ENCODE data around the gene RPL38.

GRCh38 chr17:74210191-74211140, 7.0 kb downstream of the RPL38 start:
- TF ChIP-seq EZH2 (IDR thresholded peaks at IDR 0.05; ENCODE audit: insufficient read depth, poor library complexity, severe bottlenecking) (no peak), EZH2phosphoT487 (IDR thresholded peaks at IDR 0.05; ENCODE audit: insufficient read depth, low read depth) (no peak)
